IPS-NIHi11 (cell line): Measurements from ENCODE around the gene SCAPER.
A peak's percentile ranks its signal among the peaks of the same experiment; 100 is the strongest.
"Not testable (repeated sequence)": the region's sequence is repeated elsewhere in the genome, so short reads cannot be mapped to it uniquely, and the experiment has no call there.

Experiments
- DNase-seq: peaks from one replicate; pipeline ENCODE4 v3.0.0; 2012; ENCODE audit warnings: mixed read lengths, low spot score

The SCAPER gene

GRCh38 chr15:76863123-76863522, 42.0 kb downstream of the SCAPER start:
- no peak for DNase-seq

GRCh38 chr15:76861815-76862397, 43.2 kb downstream of the SCAPER start:
- DNase-seq = no peak

- no peak for DNase-seq
Measured at GRCh38 chr15:76860201-76860600, 44.9 kb downstream of the SCAPER start.

GRCh38 chr15:76850367-76850766, 54.8 kb downstream of the SCAPER start:
- not testable (repeated sequence) for DNase-seq

- DNase-seq = no peak
Measured at GRCh38 chr15:76846782-76847181, 58.4 kb downstream of the SCAPER start.

GRCh38 chr15:76844096-76844495, 61.0 kb downstream of the SCAPER start:
- no peak for DNase-seq

- no peak for DNase-seq
Measured at GRCh38 chr15:76843269-76843668, 61.9 kb downstream of the SCAPER start.

- DNase-seq = peak; percentile 23
Measured at GRCh38 chr15:76840830-76841460, 64.2 kb downstream of the SCAPER start.

- no peak for DNase-seq
Measured at GRCh38 chr15:76839173-76839572, 66.0 kb downstream of the SCAPER start.

GRCh38 chr15:76837474-76837873, 67.7 kb downstream of the SCAPER start:
- DNase-seq = no peak

- DNase-seq = no peak
Measured at GRCh38 chr15:76829939-76830338, 75.2 kb downstream of the SCAPER start.

- no peak for DNase-seq
Measured at GRCh38 chr15:76823890-76824289, 81.2 kb downstream of the SCAPER start.

GRCh38 chr15:76823303-76823702, 81.8 kb downstream of the SCAPER start:
- DNase-seq = no peak

- DNase-seq = not testable (repeated sequence)
Measured at GRCh38 chr15:76818926-76819325, 86.2 kb downstream of the SCAPER start.

GRCh38 chr15:76815421-76815820, 89.7 kb downstream of the SCAPER start:
- DNase-seq = no peak

- DNase-seq = no peak
Measured at GRCh38 chr15:76812381-76812780, 92.8 kb downstream of the SCAPER start.

GRCh38 chr15:76809412-76810103, 95.6 kb downstream of the SCAPER start:
- no peak for DNase-seq

- DNase-seq = no peak
Measured at GRCh38 chr15:76803049-76803571, 102.0 kb downstream of the SCAPER start.

GRCh38 chr15:76802411-76802810, 102.7 kb downstream of the SCAPER start:
- DNase-seq = no peak

GRCh38 chr15:76799760-76800159, 105.4 kb downstream of the SCAPER start:
- no peak for DNase-seq

GRCh38 chr15:76795217-76795616, 109.9 kb downstream of the SCAPER start:
- DNase-seq = no peak

- DNase-seq = peak; percentile 17
Measured at GRCh38 chr15:76793162-76793561, 112.0 kb downstream of the SCAPER start.

GRCh38 chr15:76791511-76791910, 113.6 kb downstream of the SCAPER start:
- no peak for DNase-seq
